GM10847 (cell line): ENCODE results near the gene PCBP2.
A peak's percentile ranks its signal among the peaks of the same experiment; 100 is the strongest.

ENCODE experiments used
- POLR2A ChIP-seq: IDR thresholded peaks from 2 replicates; pipeline ENCODE4 v1.6.1; 2011; ENCODE audit not compliant: insufficient read length; ENCODE audit errors: extremely low read depth

PCBP2 gene

DNA sequence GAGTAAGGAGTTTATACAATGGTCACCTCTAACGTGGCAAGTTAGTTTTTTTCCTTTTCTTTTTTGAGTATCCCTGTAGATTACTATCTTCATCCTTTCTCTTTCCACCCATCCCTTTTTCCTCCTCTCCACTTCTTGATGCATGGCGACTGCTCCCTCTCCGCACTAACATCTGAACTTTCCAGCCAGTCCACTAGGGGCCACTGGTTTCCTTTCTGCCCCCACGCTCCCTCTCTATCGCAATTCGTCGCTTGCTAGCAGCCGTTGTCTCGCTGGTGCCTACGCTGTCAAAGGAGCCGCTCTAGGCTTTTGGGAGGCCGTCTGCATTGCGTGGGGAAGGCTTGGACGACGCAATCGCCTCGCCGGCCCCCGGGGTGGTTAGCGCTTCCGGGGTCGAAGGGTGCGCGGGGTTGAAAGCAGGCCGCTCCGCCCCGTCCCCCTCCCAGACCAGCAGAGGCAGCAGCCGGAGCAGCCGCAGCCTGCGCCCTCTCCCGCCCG lies at the start of gene PCBP2:
Gene PCBP2 (plus strand): TSS at position 442 of the 498 bp plus-strand sequence. CDS start 2,699 bp downstream, outside the sequence.
- TF ChIP-seq POLR2A: peak; percentile 85

DNA sequence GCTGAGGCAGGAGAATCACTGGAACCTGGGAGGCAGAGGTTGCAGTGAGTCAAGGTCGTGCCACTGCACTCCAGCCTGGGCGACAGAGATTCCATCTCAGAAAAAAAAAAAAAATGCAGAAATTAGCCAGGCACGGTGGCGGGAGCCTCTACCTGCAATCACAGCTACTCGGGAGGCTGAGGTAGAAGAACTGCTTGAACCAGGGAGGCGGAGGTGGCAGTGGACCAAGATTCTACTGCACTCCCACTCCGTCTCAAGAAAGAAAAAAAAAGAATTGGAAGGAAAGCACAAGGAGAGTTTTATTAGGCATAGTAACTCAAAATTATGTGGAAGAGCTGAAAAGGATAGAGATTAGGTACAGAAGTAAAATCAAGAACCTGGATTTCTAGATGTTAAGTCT lies 49.0 kb upstream of the PCBP2 start:
- TF ChIP-seq POLR2A: no peak

DNA sequence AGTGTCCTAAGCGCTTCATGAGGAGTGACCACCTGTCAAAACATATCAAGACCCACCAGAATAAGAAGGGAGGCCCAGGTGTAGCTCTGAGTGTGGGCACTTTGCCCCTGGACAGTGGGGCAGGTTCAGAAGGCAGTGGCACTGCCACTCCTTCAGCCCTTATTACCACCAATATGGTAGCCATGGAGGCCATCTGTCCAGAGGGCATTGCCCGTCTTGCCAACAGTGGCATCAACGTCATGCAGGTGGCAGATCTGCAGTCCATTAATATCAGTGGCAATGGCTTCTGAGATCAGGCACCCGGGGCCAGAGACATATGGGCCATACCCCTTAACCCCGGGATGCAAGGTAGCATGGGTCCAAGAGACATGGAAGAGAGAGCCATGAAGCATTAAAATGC lies 41.0 kb upstream of the PCBP2 start:
- TF ChIP-seq POLR2A: no peak

DNA sequence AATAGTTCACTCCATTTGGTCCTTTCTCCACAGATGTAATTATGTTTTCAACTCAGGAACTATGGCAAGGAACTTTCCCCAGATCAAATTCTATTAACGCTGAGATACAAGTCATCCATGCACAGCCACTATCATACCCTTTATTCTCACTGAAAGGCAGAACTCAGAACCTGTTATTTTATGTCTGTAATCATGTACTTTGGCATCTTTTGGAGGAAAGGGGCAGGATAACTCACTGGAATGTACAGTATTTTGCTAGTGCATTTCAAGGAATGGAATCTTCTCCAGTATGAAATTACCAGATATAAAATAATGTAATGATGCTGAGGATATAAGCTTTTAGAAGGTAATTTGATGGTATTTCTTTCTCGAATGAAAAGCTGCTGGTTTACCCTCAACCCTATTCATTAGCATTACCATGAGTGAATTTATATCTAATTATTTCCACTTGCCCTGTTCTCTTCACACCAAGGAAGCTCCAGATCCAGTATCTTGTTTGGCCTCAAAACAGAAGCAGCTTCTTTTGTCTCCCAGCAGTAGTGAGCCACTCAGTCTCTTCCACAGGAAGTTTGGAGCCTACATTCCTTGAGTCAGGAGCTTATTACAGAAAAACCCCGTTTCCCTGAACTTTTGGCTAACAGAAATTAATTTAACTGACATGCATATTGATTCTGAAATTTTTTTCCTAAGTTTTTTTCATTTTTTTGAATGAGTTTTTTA lies 38.3 kb upstream of the PCBP2 start:
- TF ChIP-seq POLR2A: no peak

DNA sequence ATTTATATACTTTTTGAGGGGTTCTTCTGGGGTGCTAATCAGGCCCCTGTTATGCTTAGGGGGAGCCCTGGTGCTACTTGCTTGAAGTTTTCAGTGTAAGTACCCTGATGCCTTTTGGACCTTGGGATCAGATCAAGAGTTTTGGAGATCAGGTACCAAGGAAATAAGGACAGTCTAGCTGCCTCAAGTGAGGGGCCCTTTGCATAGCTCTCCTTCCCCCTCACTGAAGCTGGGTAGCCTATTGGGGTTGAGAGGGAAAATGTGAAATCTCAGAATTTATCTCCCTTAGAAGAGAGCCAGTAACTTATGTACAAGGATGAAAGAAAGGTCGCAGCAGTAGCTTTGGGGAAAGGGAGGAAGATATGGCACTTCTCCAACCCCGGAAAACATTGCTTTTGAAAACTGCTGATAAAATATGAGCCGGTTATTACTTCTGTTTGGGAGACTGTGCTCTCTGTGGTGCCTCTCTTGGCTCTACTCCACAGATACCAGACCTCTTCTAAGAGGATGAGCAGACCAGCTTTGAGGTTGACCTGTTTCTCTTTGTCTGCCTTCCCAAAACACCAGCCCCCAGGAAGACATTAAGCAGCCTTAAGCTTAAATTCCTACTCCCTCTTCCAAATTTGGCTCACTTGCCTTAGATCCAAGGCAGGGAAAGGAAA lies 37.0 kb upstream of the PCBP2 start:
- no peak for TF ChIP-seq POLR2A

DNA sequence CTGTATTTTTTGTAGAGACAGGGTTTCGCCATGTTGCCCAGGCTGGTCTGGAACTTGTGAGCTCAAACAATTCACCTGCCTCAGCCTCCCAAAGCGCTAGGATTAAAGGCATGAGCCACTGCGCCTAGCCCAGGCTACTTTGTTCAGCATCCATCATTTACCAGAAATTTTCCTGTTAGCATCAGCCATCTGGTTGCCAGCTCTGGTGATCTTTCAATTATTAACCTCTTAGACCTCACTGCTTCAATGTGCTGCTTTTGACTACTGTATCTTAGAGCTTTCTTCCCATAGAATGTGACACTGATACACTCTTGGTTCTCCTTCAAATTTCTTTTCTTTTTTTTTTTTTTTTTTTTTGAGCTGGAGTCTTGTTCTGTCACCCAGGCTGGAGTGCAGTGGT lies 33.7 kb upstream of the PCBP2 start:
- no peak for TF ChIP-seq POLR2A

DNA sequence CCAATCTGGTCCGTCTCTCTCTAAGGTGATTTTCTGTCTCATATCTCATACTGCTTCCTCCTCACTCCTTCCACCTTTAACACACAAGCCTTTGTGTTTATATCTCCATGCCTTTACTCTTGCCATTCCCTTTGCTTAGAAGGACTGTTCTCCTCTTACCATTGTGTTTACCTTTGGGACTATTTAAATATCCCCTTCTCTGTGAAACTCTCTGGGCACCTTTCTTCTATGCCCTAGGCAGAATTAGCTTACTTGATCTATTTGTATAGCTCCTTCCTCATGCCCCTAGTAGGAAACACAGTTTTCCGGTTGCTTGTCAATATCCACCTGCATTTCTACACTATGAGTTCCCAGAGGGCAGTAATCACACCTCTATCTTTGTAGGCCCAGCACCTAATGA lies 32.1 kb upstream of the PCBP2 start:
- TF ChIP-seq POLR2A: no peak

DNA sequence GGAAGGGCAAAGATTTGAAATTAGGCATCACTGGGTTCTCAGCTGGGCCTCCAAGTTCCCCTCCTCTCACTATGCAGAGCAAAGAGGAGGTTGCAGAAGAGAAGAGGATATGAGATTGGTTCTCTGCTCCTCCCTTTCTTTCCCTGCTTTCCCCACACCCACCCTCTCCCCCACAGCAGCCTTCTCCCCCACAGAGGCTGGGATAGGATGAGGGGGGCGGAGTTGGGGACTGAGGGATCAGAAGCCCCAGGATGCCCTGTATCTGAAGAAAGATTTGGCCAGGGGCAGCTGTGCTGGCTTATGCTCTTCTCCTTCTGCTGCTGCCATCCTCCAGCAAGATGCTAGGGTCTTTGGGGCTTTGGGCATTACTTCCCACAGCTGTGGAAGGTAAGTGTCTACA lies 28.3 kb upstream of the PCBP2 start, which contains the start of gene AMHR2:
Gene AMHR2 (plus strand): TSS at position 259 of the 400 bp plus-strand sequence. CDS start 80 bp downstream, at position 339.
- TF ChIP-seq POLR2A: no peak

DNA sequence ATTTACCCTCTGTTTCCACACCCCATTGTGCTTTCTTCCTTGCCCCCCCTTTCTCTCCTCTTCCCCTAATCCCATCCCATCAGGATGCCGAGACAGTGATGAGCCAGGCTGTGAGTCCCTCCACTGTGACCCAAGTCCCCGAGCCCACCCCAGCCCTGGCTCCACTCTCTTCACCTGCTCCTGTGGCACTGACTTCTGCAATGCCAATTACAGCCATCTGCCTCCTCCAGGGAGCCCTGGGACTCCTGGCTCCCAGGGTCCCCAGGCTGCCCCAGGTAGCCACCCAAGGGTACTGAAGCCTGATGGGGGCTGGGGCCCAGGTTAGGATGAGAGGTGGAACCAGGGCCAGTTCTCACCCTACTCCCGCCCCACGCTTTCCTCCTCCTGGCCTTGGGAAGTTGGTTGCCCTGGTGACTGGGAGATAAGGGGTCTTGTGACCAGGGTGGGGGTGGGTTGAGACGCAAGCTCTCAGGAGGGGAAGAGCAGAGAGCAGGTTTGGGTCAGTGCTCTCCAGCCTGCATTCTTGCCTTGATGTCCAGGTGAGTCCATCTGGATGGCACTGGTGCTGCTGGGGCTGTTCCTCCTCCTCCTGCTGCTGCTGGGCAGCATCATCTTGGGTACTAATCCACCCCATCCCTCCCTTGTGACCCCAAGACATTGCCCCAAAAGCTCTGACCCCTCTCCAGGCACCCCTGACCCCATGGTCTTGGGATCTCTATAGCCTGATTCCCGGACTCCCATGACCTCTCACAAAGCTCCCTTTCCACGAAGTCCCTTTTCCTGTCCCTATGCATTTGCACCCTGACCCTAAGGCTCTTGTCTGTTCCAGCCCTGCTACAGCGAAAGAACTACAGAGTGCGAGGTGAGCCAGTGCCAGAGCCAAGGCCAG lies 27.0 kb upstream of the PCBP2 start:
- no peak for TF ChIP-seq POLR2A

DNA sequence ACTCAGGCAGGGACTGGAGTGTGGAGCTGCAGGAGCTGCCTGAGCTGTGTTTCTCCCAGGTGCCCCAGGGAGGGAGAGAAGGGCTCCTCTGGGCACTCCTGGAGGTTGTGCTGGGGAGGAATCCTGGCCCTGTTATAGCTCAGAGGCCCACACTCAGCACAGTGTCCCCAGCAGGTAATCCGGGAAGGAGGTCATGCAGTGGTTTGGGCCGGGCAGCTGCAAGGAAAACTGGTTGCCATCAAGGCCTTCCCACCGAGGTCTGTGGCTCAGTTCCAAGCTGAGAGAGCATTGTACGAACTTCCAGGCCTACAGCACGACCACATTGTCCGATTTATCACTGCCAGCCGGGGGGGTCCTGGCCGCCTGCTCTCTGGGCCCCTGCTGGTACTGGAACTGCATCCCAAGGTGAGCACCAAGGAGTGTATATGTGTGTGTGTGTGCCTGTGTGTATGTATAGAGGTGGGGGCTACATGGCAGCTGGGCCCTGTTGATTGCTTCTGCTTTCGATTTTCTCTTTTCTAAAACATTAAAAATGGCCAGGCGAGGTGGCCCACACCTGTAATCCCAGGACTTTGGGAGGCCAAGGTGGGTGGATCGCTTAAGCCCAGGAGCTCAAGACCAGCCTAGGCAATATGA lies 26.3 kb upstream of the PCBP2 start:
- TF ChIP-seq POLR2A: no peak

DNA sequence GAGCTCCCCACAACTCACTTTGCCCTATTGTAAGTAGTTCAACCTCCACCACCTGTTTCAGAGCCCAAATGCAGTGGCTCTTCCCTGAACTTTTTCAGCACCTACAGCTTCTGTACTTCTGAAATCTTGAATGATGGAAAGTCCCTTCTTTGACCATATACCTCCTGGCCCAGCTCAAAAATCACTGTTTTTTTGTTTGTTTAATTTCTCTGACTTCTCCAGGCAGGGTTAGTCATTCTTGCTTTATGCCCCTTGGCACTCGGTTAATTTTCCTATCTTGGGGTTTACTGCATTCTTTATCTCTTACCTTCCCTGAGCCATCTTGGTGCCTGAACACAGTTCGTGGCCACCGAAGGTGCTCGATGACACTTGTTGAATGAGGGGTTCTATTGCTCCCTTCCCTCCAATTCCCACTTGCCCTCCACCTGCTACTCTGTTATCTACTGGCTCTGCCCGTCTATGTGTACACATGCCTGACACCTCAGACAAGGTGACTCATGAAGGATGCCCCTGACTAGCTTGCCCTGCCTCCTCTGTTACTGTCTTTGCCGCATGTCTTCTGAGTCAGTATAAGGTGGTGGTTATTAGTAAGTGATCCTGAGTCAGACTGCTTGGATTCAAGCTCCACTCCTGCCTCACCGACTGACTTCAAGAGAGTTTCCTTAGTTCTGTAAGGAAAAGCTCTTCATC lies 23.9 kb upstream of the PCBP2 start:
- TF ChIP-seq POLR2A: no peak

DNA sequence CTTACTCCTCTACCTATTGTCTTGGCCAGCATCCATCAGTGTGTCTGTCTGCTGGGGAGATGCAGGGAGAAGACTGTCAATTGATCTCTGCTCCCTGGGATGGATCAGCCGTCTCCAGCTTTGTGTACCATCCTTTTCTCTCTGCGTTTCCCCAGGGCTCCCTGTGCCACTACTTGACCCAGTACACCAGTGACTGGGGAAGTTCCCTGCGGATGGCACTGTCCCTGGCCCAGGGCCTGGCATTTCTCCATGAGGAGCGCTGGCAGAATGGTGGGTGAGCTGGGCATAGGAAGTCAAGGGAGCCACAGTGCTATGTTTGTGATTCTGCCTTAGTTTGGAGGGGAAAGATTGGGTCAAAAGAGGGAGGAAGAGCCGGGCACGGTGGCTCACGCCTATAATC lies 23.2 kb upstream of the PCBP2 start:
- no peak for TF ChIP-seq POLR2A

DNA sequence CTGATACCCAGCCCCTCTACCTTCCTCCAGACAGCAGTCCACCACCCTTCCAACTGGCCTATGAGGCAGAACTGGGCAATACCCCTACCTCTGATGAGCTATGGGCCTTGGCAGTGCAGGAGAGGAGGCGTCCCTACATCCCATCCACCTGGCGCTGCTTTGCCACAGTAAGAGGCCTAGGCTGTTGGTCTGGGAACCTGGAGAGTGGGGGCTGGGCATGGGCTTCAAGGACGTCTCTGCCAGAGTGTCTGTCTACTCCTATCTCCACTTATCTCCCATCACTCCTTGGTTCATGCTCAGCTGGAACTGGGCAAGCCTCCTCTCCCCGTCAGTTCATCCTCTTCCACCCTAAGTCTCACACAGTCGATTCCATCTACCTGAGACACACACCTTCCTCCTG lies 21.8 kb upstream of the PCBP2 start:
- TF ChIP-seq POLR2A: no peak

DNA sequence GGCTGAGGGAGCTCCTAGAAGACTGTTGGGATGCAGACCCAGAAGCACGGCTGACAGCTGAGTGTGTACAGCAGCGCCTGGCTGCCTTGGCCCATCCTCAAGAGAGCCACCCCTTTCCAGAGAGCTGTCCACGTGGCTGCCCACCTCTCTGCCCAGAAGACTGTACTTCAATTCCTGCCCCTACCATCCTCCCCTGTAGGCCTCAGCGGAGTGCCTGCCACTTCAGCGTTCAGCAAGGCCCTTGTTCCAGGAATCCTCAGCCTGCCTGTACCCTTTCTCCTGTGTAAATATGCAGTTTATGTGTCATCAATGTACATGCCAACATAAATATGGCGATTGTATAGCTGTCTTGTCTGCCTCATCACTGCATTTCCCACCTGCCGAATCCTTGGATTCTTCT lies 20.7 kb upstream of the PCBP2 start:
- TF ChIP-seq POLR2A: no peak
